Liver (tissue), 9 donors: Measurements from ENCODE around the gene NTHL1. TPM values are rescaled to one million over a fixed set of nuclear protein-coding genes. Genes with fewer than 3 reads are reported as not detected.

Experiments used
- DNase-seq: peaks from one replicate; pipeline ENCODE4 v3.0.0-alpha.2; 2017; ENCODE audit warnings: low spot score
- H3K27ac ChIP-seq, 2 donors: one replicate each; pipeline ENCODE4 v1.7.0; 2013; ENCODE audit warnings: inconsistent platforms in 2 of 2, low read length in 2 of 2, control low read depth in 1 of 2, low read depth in 1 of 2, mild to moderate bottlenecking in 1 of 2
- H3K27me3 ChIP-seq, 4 donors: one replicate each; pipeline versions ENCODE4 v1.6.1 to v1.7.0; 2013; ENCODE audit warnings: low read length in 3 of 4, inconsistent platforms in 1 of 4, mild to moderate bottlenecking in 1 of 4, moderate library complexity in 1 of 4; ENCODE audit not compliant: control insufficient read depth in 4 of 4, insufficient read depth in 4 of 4
- H3K36me3 ChIP-seq, 4 donors: one replicate each; pipeline versions ENCODE4 v1.6.1 to v1.7.0; 2013; ENCODE audit warnings: low read length in 3 of 4, mild to moderate bottlenecking in 3 of 4, low read depth in 1 of 4, moderate library complexity in 1 of 4; ENCODE audit not compliant: control insufficient read depth in 4 of 4, insufficient read depth in 3 of 4
- H3K4me1 ChIP-seq, 4 donors: one replicate each; pipeline versions ENCODE4 v1.6.1 to v1.7.0; 2013; ENCODE audit warnings: low read length in 3 of 4, mild to moderate bottlenecking in 3 of 4, moderate library complexity in 1 of 4; ENCODE audit not compliant: control insufficient read depth in 4 of 4, insufficient read depth in 4 of 4
- H3K4me3 ChIP-seq, 3 donors: one replicate each; pipeline versions ENCODE4 v1.6.1 to v1.7.0; 2013; ENCODE audit warnings: low read length in 3 of 3, control low read depth in 1 of 3, low read depth in 1 of 3, mild to moderate bottlenecking in 1 of 3
- H3K9ac ChIP-seq, 2 donors: one replicate each; pipeline ENCODE4 v1.7.0; 2013; ENCODE audit warnings: low read length in 2 of 2, mild to moderate bottlenecking in 2 of 2, moderate library complexity in 2 of 2, control low read depth in 1 of 2, low read depth in 1 of 2
- H3K9me3 ChIP-seq, 4 donors: one replicate each; pipeline versions ENCODE4 v1.6.1 to v1.7.0; 2013; ENCODE audit warnings: low read length in 3 of 4; ENCODE audit not compliant: control insufficient read depth in 4 of 4
- ATF3 ChIP-seq: IDR thresholded peaks from 2 replicates; pipeline ENCODE4 v1.6.1; 2016; ENCODE audit warnings: antibody characterized with exemption
- CTCF ChIP-seq: fragments of 150-350 bp; IDR thresholded peaks from 2 replicates; pipeline ENCODE4 v1.5.1; 2017; ENCODE audit warnings: improper control_type of control experiment, low read depth, low read length; ENCODE audit not compliant: missing input control
- FOXA2 ChIP-seq: IDR thresholded peaks from 2 replicates; pipeline ENCODE4 v1.6.1; 2016; ENCODE audit warnings: antibody characterized with exemption
- GABPA ChIP-seq, 2 donors: IDR thresholded peaks in 1 of 2; conservative IDR thresholded peaks in 1 of 2; 2 replicates each; pipeline ENCODE4 v1.6.1; 2016; ENCODE audit warnings: antibody characterized with exemption in 2 of 2, mild to moderate bottlenecking in 1 of 2, moderate library complexity in 1 of 2
- HNF4A ChIP-seq, 2 donors: conservative IDR thresholded peaks; 2 replicates each; pipeline ENCODE4 v1.6.1; 2016; ENCODE audit warnings: antibody characterized with exemption in 2 of 2, mild to moderate bottlenecking in 2 of 2
- HNF4G ChIP-seq: IDR thresholded peaks from 2 replicates; pipeline ENCODE4 v1.6.1; 2016; ENCODE audit warnings: antibody characterized with exemption
- JUND ChIP-seq, 2 donors: IDR thresholded peaks; 2 replicates each; pipeline ENCODE4 v1.6.1; 2016; ENCODE audit warnings: antibody characterized with exemption in 2 of 2
- NR2F2 ChIP-seq: IDR thresholded peaks from 2 replicates; pipeline ENCODE4 v1.6.1; 2016; ENCODE audit warnings: antibody characterized with exemption
- RAD21 ChIP-seq, 2 donors: IDR thresholded peaks; 2 replicates each; pipeline ENCODE4 v1.6.1; 2016; ENCODE audit warnings: antibody characterized with exemption in 2 of 2, mild to moderate bottlenecking in 2 of 2
- RXRA ChIP-seq, 2 donors: IDR thresholded peaks; 2 replicates each; pipeline ENCODE4 v1.6.1; 2017 to 2018; ENCODE audit warnings: antibody characterized with exemption in 2 of 2, mild to moderate bottlenecking in 1 of 2
- SP1 ChIP-seq: IDR thresholded peaks from 2 replicates; pipeline ENCODE4 v1.6.1; 2018; ENCODE audit warnings: antibody characterized with exemption, mild to moderate bottlenecking
- TAF1 ChIP-seq: conservative IDR thresholded peaks from 2 replicates; pipeline ENCODE4 v1.6.1; 2016; ENCODE audit warnings: antibody characterized with exemption, mild to moderate bottlenecking
- YY1 ChIP-seq: IDR thresholded peaks from 2 replicates; pipeline ENCODE4 v1.6.1; 2016; ENCODE audit warnings: antibody characterized with exemption, mild to moderate bottlenecking
- ZBTB33 ChIP-seq: IDR thresholded peaks from 2 replicates; pipeline ENCODE4 v1.6.1; 2016; ENCODE audit warnings: antibody characterized with exemption
- WGBS: extraction: QIAGEN DNeasy Blood & Tissue Kit; methylation state at CpG from one replicate; pipeline ENCODE4 v1.1.7; 2013; 5-methylcytosine and 5-hydroxymethylcytosine counted together
- polyA plus RNA-seq, 2 donors: library from polyadenylated mRNA; stranded (reverse) in 1 of 2; unstranded in 1 of 2; fragments of 200-250 nt in 1 of 2; fragments of >200 nt in 1 of 2; fragmentation: Nextera tagmentation in 1 of 2; extraction: Ambion mirVana in 1 of 2; gene quantifications; one replicate each; pipeline versions ENCODE4 v1.2.1 to v1.2.3, GENCODE V29; 2013 to 2015
- total RNA-seq, 2 donors: library from RNA; depleted of rRNA; stranded (reverse); fragments of >200 nt; gene quantifications; one replicate each; pipeline ENCODE4 v1.2.3, GENCODE V29; 2014
- TF ChIP-seq, protein P1 (sequence below): IDR thresholded peaks from 2 replicates; pipeline ENCODE4 v1.6.1; 2016; ENCODE audit warnings: antibody characterized with exemption
- TF ChIP-seq, protein P2 (sequence below): IDR thresholded peaks from 2 replicates; pipeline ENCODE4 v1.6.1; 2016; ENCODE audit warnings: antibody characterized with exemption, mild to moderate bottlenecking
- donor health status: healthy.
- donor health status: healthy.
- donor health status: healthy.
- donor health status: healthy.
- donor health status: healthy.

Gene NTHL1
- total and polyA plus RNA-seq, 4 donors, result 10.4 to 166 (median 19.1) TPM

GRCh38 chr16:2061023-2061422 is 13.4 kb upstream of the NTHL1 start:
- DNase-seq, result no peak
- TF ChIP-seq JUND (IDR thresholded peaks at IDR 0.05), result no peak
- no peak for TF ChIP-seq ATF3
- no peak for TF ChIP-seq ZBTB33
- no peak for TF ChIP-seq RAD21 (IDR thresholded peaks at IDR 0.05)
- TF ChIP-seq HNF4G, result no peak
- no peak for TF ChIP-seq TAF1
- no peak for TF ChIP-seq NR2F2
- TF ChIP-seq HNF4A (conservative IDR thresholded peaks at IDR 0.05), result no peak
- no peak for TF ChIP-seq FOXA2
- TF ChIP-seq CTCF, result no peak
- TF ChIP-seq YY1, result no peak
- TF ChIP-seq GABPA (IDR thresholded peaks at IDR 0.05 in 1 of 2, conservative IDR thresholded peaks at IDR 0.05 in 1 of 2), result no peak
- TF ChIP-seq SP1, result no peak
- TF ChIP-seq, protein P1, sequence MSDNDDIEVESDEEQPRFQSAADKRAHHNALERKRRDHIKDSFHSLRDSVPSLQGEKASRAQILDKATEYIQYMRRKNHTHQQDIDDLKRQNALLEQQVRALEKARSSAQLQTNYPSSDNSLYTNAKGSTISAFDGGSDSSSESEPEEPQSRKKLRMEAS, result no peak
- Histone ChIP-seq H3K4me1 (peaks cover 0 to 7% (median 4%) of the 10 kb centered on the region in 4 donors), H3K4me3 (no peak overlapping the region), H3K9ac (no peak overlapping the region), H3K27ac (no peak overlapping the region), H3K9me3 (no peaks in the 10 kb centered on the region), H3K27me3 (no peaks in the 10 kb centered on the region), H3K36me3 (peaks cover 9 to 57% (median 20%) of the 10 kb centered on the region in 4 donors)
- WGBS, result 95% methylated on average over 18 of the region's 18 CpGs

GRCh38 chr16:2060346-2060745 is 12.7 kb upstream of the NTHL1 start:
- Histone ChIP-seq H3K27me3 (no peaks in the 10 kb centered on the region), H3K4me3 (no peak overlapping the region), H3K36me3 (peaks cover 6 to 50% (median 15%) of the 10 kb centered on the region in 4 donors), H3K4me1 (peaks cover 2 to 10% (median 6%) of the 10 kb centered on the region in 4 donors), H3K27ac (no peak overlapping the region), H3K9me3 (no peaks in the 10 kb centered on the region), H3K9ac (no peak overlapping the region)
- WGBS, result 93% methylated on average over 17 of the region's 17 CpGs
- TF ChIP-seq FOXA2 (no peak), HNF4G (no peak), NR2F2 (no peak), ATF3 (no peak), RAD21 (IDR thresholded peaks at IDR 0.05) (no peak), RXRA (IDR thresholded peaks at IDR 0.05) (no peak), TAF1 (no peak), CTCF (no peak)
- TF ChIP-seq, protein P2, sequence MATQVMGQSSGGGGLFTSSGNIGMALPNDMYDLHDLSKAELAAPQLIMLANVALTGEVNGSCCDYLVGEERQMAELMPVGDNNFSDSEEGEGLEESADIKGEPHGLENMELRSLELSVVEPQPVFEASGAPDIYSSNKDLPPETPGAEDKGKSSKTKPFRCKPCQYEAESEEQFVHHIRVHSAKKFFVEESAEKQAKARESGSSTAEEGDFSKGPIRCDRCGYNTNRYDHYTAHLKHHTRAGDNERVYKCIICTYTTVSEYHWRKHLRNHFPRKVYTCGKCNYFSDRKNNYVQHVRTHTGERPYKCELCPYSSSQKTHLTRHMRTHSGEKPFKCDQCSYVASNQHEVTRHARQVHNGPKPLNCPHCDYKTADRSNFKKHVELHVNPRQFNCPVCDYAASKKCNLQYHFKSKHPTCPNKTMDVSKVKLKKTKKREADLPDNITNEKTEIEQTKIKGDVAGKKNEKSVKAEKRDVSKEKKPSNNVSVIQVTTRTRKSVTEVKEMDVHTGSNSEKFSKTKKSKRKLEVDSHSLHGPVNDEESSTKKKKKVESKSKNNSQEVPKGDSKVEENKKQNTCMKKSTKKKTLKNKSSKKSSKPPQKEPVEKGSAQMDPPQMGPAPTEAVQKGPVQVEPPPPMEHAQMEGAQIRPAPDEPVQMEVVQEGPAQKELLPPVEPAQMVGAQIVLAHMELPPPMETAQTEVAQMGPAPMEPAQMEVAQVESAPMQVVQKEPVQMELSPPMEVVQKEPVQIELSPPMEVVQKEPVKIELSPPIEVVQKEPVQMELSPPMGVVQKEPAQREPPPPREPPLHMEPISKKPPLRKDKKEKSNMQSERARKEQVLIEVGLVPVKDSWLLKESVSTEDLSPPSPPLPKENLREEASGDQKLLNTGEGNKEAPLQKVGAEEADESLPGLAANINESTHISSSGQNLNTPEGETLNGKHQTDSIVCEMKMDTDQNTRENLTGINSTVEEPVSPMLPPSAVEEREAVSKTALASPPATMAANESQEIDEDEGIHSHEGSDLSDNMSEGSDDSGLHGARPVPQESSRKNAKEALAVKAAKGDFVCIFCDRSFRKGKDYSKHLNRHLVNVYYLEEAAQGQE, result no peak
- TF ChIP-seq, protein P1, result no peak
- DNase-seq, result no peak
